ENCODE results near the gene CCDC197. TPM values are rescaled to one million over a fixed set of nuclear protein-coding genes. Genes with fewer than 3 reads are reported as not detected.

The CCDC197 gene
- polyA plus RNA-seq, 1 donor from 2014 or later, result not detected

- no peaks in the 10 kb centered on the region for H3K36me3 ChIP-seq (ENCODE audit: insufficient read depth, low read length)
- H3K27me3 ChIP-seq (ENCODE audit: insufficient read depth, low read depth, low read length), result no peaks in the 10 kb centered on the region
- H4K20me1 ChIP-seq (ENCODE audit: insufficient read depth), result no peaks in the 10 kb centered on the region
- H3K9me3 ChIP-seq (ENCODE audit: low read length), result no peaks in the 10 kb centered on the region
- no peak for TF ChIP-seq TAF1 (IDR thresholded peaks at IDR 0.05; ENCODE audit: low read depth)
- no peak for TF ChIP-seq SMC3 (conservative IDR thresholded peaks at IDR 0.05; ENCODE audit: poor library complexity)
- TF ChIP-seq MXI1 (conservative IDR thresholded peaks at IDR 0.05; ENCODE audit: poor library complexity, severe bottlenecking), result no peak
- no peak for TF ChIP-seq CTCF (IDR thresholded peaks at IDR 0.05; ENCODE audit: poor library complexity, severe bottlenecking)
- no peak for TF ChIP-seq POLR2AphosphoS5 (IDR thresholded peaks at IDR 0.05)
- no peak for TF ChIP-seq REST (IDR thresholded peaks at IDR 0.05; ENCODE audit: borderline replicate concordance)
- no peak for TF ChIP-seq EZH2 (IDR thresholded peaks at IDR 0.05; ENCODE audit: borderline replicate concordance, insufficient read depth, low read length, poor library complexity, severe bottlenecking)
- no peak for TF ChIP-seq RAD21 (conservative IDR thresholded peaks at IDR 0.05)
- TF ChIP-seq EP300 (conservative IDR thresholded peaks at IDR 0.05; ENCODE audit: poor library complexity, severe bottlenecking), result no peak
- H3F3A ChIP-seq (ENCODE audit: insufficient read depth, low read length, poor library complexity, severe bottlenecking), result no peaks in the 10 kb centered on the region
- no peak overlapping the region for H2AFZ ChIP-seq (ENCODE audit: low read depth, low read length)
- H3K27ac ChIP-seq (ENCODE audit: low read length), result no peak overlapping the region
- H3K9me2 ChIP-seq (ENCODE audit: insufficient read depth, low read length), result no peaks in the 10 kb centered on the region
- H3K9ac ChIP-seq (ENCODE audit: low read length), result no peak overlapping the region
- no peak overlapping the region for H3K4me2 ChIP-seq (ENCODE audit: low read length)
- no peak overlapping the region for H3K4me3 ChIP-seq (ENCODE audit: low read length)
- no peaks in the 10 kb centered on the region for H3K79me2 ChIP-seq (replicated peaks; ENCODE audit: insufficient read depth, low read length)
These were observed 39.8 kb upstream of the CCDC197 start for GRCh38 chr14:93957333-93957710.

GRCh38 chr14:93957751-93958566 is 39.1 kb upstream of the CCDC197 start:
- H3K4me2 ChIP-seq (ENCODE audit: low read length), result no peak overlapping the region
- no peaks in the 10 kb centered on the region for H3K9me3 ChIP-seq (ENCODE audit: low read length)
- H3K9ac ChIP-seq (ENCODE audit: low read length), result no peak overlapping the region
- no peaks in the 10 kb centered on the region for H4K20me1 ChIP-seq (ENCODE audit: insufficient read depth)
- H3K27me3 ChIP-seq (ENCODE audit: insufficient read depth, low read depth, low read length), result no peaks in the 10 kb centered on the region
- H3K9me2 ChIP-seq (ENCODE audit: insufficient read depth, low read length), result no peaks in the 10 kb centered on the region
- H2AFZ ChIP-seq (ENCODE audit: low read depth, low read length), result no peak overlapping the region
- no peak overlapping the region for H3K4me3 ChIP-seq (ENCODE audit: low read length)
- no peak for TF ChIP-seq RAD21 (conservative IDR thresholded peaks at IDR 0.05)
- no peak for TF ChIP-seq TAF1 (IDR thresholded peaks at IDR 0.05; ENCODE audit: low read depth)
- no peak for TF ChIP-seq SMC3 (conservative IDR thresholded peaks at IDR 0.05; ENCODE audit: poor library complexity)
- TF ChIP-seq EP300 (conservative IDR thresholded peaks at IDR 0.05; ENCODE audit: poor library complexity, severe bottlenecking), result no peak
- no peak for TF ChIP-seq EZH2 (IDR thresholded peaks at IDR 0.05; ENCODE audit: borderline replicate concordance, insufficient read depth, low read length, poor library complexity, severe bottlenecking)
- no peak for TF ChIP-seq REST (IDR thresholded peaks at IDR 0.05; ENCODE audit: borderline replicate concordance)
- TF ChIP-seq POLR2AphosphoS5 (IDR thresholded peaks at IDR 0.05), result no peak
- TF ChIP-seq MXI1 (conservative IDR thresholded peaks at IDR 0.05; ENCODE audit: poor library complexity, severe bottlenecking), result no peak
- no peak for TF ChIP-seq CTCF (IDR thresholded peaks at IDR 0.05; ENCODE audit: poor library complexity, severe bottlenecking)
- no peaks in the 10 kb centered on the region for H3K79me2 ChIP-seq (replicated peaks; ENCODE audit: insufficient read depth, low read length)
- H3K27ac ChIP-seq (ENCODE audit: low read length), result no peak overlapping the region
- no peaks in the 10 kb centered on the region for H3K36me3 ChIP-seq (ENCODE audit: insufficient read depth, low read length)
- H3F3A ChIP-seq (ENCODE audit: insufficient read depth, low read length, poor library complexity, severe bottlenecking), result no peaks in the 10 kb centered on the region

Measured in neural cell (in vitro differentiated cells).